Glomerular endothelial cell (primary cell): ENCODE measurements around the gene EIF4E. TPM values are rescaled to one million over a fixed set of nuclear protein-coding genes. Genes with fewer than 3 reads are reported as not detected.
A peak's percentile ranks its signal among the peaks of the same experiment; 100 is the strongest.

Source experiments
- DNase-seq: peaks from one replicate; pipeline ENCODE4 v3.0.0-alpha.2; 2011; ENCODE audit warnings: low read depth, low spot score; ENCODE audit errors: extremely low read depth
- total RNA-seq: library from RNA; depleted of rRNA; stranded (reverse); fragments of >200 nt; gene quantifications from 2 replicates; pipeline ENCODE4 v1.2.3, GENCODE V29; 2015

The EIF4E gene, protein sequence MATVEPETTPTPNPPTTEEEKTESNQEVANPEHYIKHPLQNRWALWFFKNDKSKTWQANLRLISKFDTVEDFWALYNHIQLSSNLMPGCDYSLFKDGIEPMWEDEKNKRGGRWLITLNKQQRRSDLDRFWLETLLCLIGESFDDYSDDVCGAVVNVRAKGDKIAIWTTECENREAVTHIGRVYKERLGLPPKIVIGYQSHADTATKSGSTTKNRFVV
- total RNA-seq, result 102 and 108 TPM in 2 replicates

DNA sequence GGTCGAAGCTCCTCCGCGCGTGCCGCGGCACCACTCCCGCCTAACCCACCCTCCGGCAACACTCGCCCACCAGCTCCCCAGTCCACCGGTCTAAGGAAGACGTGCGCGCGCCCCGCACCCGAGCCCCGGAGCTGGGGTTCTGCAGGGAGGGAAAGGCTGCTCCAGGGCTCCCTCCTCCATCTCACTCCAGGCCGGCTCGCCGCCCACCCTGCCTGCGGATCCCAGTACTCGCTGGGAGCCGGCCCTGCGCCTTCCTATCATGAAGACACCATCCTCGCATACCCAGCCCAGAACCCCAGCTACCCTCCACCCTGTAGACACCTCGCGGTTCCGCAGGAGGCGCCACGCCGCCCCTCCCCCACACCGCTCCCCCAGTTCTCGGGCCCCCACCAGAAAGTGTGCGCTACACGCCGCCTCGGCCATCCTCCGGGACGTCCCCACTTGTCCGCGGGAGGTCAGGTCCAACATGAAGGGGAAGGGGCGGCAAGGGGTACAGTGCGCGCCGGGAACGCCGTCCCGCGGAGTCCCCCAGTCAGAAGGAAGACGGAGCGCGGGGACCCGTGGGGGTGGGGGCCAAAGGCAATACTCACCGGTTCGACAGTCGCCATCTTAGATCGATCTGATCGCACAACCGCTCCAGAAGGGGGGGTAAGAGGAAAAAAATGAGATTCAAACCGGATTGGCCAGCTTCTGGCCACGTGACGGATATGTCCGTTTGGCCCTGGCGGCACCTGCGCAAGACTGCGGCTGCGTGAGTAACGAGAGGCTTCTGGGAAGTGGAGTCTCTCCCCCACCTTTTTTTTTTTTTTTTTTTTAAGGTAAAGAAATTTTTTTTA, at the start of gene EIF4E:
EIF4E (minus strand) TSS at position 629 of the 836 bp plus-strand sequence; CDS start at position 608, 21 bp downstream.
- peak; percentile 94 for DNase-seq

DNA sequence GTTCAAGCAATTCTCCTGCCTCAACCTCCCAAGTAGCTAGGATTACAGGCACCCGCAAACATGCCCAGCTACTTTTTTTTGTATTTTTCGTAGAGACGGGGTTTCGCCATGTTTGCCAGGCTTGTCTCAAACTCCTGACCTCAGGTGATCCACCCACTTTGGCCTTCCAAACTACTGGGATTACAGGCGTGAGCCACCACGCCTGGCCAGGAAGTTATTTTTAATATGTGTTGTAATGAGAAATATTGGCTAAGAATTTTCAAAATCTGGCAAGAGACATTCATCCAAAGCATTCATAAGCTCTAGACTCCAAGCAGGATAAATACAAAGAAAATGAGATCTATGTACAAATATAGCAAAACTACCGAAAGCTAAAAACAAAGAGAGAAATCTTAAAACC, 48.6 kb upstream of the EIF4E start:
- no peak for DNase-seq

DNA sequence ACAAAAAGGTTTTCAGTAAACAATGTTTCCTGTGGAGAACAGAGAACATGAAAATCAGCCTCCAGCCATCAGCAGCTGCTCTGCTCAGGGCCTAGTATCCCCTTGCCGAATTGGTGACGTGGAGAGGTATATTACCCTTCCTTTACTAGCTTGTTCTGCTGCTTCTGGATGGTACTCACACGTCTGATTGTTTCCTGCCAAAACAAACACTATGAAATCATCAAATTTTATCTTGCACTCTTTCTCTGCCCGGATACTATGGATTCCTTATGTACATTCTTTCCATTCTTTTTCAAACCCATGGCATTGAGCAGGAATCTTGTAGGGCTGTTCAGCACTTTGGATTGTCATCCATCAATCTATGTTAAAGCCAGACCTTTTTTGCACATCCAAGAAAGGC, 47.8 kb upstream of the EIF4E start:
- DNase-seq, result no peak

GRCh38 chr4:98969878-98970785, 41.2 kb upstream of the EIF4E start:
- no peak for DNase-seq

DNA sequence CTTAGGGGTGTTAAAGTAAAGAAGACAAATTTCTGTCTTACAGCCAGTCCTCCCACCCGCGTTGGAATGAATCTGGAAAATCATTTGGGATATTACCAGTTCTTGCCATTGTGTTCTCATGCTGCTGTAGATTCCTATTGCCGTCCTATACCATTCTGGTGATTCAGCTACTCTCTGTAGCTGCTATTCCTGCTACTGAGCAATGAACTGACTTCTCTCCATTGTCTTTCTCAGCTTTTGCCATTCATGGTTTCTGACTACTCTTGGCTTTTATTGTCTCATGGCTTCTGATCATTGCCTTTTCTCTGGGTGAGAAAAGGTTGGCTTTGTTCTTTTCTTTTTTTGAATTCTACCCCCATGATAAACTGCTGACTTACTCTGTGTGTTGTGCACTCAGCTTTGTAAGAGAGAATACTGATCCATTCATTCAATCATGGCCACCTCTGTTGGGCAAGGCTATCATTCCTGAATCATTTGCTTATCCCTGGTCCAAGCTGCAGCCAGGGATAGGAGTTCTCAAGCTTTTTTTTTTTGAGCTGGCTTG, 38.9 kb upstream of the EIF4E start:
- no peak for DNase-seq

GRCh38 chr4:98966926-98967325, 38.0 kb upstream of the EIF4E start:
- no peak for DNase-seq

- no peak for DNase-seq
Observed at GRCh38 chr4:98963538-98964433, 34.9 kb upstream of the EIF4E start.

DNA sequence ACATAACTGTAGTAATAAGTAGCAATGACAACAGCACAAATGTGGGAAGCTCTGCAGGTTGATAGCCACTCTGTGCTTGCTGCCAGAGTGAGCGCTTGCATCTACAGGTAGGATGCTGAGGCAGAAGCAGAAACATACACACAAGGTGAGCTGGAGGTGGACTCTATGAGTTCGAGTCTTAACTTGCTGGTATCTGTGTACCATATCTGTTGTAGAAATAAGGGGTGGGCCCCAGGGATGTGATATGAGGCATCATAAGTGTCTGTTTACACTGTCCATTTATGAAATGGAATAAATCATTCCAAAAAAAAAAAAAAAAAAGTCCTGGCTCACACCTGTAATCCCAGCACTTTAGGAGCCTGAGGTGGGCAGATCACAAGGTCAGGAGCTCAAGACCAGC, 32.8 kb upstream of the EIF4E start:
- no peak for DNase-seq

GRCh38 chr4:98959411-98959810, 30.5 kb upstream of the EIF4E start:
- no peak for DNase-seq

- DNase-seq, result no peak
Observed at GRCh38 chr4:98958065-98958464, 29.1 kb upstream of the EIF4E start.

- DNase-seq, result no peak
Observed at GRCh38 chr4:98955229-98955628, 26.3 kb upstream of the EIF4E start.

DNA sequence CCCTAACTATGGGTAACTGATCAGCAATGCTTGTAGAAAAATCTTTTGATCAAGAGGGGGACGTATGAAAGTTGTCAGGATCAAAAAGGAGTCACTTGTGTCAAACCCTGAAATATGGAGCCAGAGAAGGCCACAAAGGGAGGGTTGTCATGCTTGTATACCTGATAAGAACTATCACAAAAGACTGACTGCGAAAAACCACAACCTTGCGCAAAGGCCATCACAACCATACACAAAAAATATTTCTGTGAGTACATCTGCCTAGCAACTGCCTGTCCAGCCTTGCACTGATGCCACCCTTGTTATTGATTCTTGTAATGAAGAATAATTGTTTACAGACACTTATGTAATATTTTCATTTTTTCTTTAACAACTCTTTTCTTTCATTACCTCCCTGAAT, 22.8 kb upstream of the EIF4E start:
- DNase-seq, result no peak

- no peak for DNase-seq
Observed at GRCh38 chr4:98950925-98951324, 22.0 kb upstream of the EIF4E start.

DNA sequence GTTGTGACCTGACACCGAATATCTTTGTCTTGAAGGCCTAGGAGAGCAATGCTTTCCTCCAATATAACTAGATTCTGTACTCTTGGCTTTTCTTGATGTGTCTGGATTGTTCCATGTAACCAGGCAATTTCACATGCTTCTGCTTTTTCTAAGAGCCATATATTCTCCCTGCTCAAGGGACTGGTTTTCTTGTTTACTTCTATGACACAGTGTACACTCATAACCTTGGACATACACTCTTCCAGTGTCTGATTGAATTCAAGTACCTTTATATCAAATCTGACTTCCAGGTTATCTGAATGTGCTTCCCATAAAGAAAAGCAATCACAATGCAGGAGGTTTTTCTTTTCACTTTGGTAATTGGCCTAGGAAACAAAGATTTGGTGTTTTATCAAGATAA, 17.4 kb upstream of the EIF4E start:
- DNase-seq, result no peak

- no peak for DNase-seq
Observed at GRCh38 chr4:98945297-98945850, 16.4 kb upstream of the EIF4E start.

DNA sequence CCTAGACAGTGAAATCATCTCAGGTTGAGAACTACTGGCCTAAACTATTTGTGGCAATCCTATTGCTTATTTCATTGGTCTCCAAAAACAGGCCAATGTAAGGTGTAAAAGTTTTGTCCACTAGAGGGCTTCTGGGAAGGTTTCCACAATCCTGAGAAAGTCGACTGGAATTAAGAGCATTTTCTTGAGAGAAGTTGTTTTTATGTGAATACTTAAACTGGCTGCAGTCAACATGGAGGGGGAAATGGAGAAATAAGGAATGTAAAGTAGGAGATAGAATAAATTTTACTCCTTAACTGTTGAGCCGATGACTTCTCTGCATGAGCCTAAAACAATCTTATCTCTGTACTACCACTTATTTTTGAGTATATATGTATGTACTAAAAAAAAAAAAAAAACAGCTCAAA, 11.0 kb upstream of the EIF4E start:
- peak; percentile 71 for DNase-seq

- no peak for DNase-seq
Observed at GRCh38 chr4:98939438-98939837, 10.5 kb upstream of the EIF4E start.

- DNase-seq, result no peak
Observed at GRCh38 chr4:98937986-98938720, 9.2 kb upstream of the EIF4E start.

DNA sequence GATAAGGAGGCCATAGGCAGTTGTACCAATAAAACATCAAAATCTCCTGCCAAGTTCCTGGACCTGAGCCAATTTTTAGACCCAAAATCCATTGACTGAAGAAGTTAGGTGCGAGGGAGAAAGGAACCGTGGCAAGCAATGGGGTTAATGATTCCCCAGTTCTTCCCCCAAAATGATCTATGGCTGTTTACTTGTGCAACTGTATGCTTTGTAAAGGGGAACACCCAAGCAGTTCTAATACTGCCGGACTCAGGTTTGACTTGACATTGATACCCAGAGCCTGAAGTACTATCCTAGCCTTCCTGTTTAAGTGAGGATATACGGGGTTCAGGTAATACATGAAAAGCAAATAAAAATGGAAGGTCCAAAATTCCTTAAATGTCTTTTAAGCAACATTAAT, 6.7 kb upstream of the EIF4E start:
- no peak for DNase-seq
